ENCODE data around the gene NOP56. TPM values are rescaled to one million over a fixed set of nuclear protein-coding genes. Genes with fewer than 3 reads are reported as not detected.
A peak's percentile ranks its signal among the peaks of the same experiment; 100 is the strongest.

NOP56 gene
- total RNA-seq, 1 donor from 2014 or later = 103 TPM

DNA sequence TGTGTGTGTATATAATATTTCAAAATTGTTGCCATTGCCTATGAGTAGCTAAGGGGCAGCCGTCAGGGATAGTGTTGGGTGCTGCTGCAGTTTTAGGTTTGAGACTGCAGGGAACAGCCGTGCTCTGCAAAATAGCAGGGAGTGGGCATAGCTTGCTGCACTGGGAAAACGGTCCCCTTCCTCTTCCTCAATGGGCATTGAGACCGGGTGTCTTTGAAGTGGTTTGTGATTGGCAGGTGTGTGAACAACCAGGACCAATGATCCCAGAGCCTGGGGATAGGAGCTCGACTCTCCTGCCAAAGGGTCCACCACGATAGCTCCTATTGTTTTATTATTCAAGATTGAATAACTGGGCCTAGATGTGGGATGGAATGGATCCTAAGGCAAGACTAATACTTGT is 35.1 kb downstream of the NOP56 start:
- TF ChIP-seq, protein P1, sequence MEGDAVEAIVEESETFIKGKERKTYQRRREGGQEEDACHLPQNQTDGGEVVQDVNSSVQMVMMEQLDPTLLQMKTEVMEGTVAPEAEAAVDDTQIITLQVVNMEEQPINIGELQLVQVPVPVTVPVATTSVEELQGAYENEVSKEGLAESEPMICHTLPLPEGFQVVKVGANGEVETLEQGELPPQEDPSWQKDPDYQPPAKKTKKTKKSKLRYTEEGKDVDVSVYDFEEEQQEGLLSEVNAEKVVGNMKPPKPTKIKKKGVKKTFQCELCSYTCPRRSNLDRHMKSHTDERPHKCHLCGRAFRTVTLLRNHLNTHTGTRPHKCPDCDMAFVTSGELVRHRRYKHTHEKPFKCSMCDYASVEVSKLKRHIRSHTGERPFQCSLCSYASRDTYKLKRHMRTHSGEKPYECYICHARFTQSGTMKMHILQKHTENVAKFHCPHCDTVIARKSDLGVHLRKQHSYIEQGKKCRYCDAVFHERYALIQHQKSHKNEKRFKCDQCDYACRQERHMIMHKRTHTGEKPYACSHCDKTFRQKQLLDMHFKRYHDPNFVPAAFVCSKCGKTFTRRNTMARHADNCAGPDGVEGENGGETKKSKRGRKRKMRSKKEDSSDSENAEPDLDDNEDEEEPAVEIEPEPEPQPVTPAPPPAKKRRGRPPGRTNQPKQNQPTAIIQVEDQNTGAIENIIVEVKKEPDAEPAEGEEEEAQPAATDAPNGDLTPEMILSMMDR (IDR thresholded peaks at IDR 0.05) = no peak
- peaks cover 6% of the 10 kb centered on the region for H3K4me1 Mint-ChIP-seq (ENCODE audit: low read depth)
- no peak overlapping the region for H3K4me3 Mint-ChIP-seq (ENCODE audit: unreplicated experiment)
- H3K36me3 Mint-ChIP-seq (ENCODE audit: low read depth) = no peaks in the 10 kb centered on the region
- no peak for DNase-seq (ENCODE audit: low spot score)
- no peaks in the 10 kb centered on the region for H3K9me3 Mint-ChIP-seq (ENCODE audit: low read depth)
- no peak overlapping the region for H3K27ac Mint-ChIP-seq (ENCODE audit: unreplicated experiment)
- peaks cover 42% of the 10 kb centered on the region for H3K27me3 Mint-ChIP-seq (ENCODE audit: low read depth)

DNA sequence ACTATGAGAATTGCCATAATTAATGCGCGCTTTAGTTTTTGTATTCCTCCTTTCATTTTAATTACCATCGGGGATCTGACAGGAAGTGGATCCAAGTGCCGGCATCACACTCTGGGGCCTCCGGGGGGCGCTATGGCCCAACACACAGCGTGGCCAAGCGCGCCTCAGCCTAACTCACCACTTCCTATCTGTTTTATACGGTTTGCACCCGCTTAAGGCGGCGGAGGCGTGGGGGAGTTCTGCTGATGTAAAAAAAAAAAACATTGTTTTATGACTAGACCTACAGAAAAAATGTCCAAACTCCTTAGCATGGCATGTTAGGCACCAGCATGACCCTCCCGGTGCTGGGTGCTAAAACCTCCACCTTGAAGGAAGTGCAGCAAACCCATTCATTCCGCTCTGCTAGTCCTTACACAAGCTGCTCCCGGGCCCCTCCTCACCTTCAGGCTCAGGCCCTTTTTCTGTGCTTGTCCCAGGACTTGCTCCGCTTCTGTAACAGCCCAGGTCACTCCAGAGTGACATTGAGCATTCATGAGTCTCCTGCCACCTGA is 35.7 kb downstream of the NOP56 start:
- TF ChIP-seq, protein P1 (IDR thresholded peaks at IDR 0.05) = peak; percentile 81
- H3K4me1 Mint-ChIP-seq (ENCODE audit: low read depth) = peaks cover 6% of the 10 kb centered on the region
- no peaks in the 10 kb centered on the region for H3K9me3 Mint-ChIP-seq (ENCODE audit: low read depth)
- DNase-seq (ENCODE audit: low spot score) = peak; percentile 68
- no peaks in the 10 kb centered on the region for H3K36me3 Mint-ChIP-seq (ENCODE audit: low read depth)
- H3K4me3 Mint-ChIP-seq (ENCODE audit: unreplicated experiment) = no peak overlapping the region
- no peak overlapping the region for H3K27ac Mint-ChIP-seq (ENCODE audit: unreplicated experiment)
- H3K27me3 Mint-ChIP-seq (ENCODE audit: low read depth) = peaks cover 38% of the 10 kb centered on the region

DNA sequence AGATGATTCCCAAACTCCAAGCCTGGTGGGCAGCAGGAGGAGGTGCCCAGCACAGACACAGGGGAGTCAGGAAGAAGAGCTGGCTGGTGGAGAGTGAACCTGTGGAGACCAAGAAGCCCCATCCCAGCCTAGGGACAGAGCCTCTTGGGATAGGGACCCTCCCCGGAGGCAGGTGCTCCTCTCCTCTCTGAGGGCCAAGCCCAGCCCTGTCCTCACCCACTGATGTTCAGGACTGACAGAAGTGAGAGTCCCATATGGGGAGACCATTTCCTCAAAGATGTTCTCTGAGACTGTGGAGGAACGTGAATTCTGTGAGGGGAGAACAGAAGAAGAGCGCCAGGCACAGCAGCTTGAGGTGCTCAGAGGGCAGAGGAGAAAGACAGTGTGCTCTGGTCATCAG is 37.8 kb downstream of the NOP56 start:
- no peak overlapping the region for H3K4me3 Mint-ChIP-seq (ENCODE audit: unreplicated experiment)
- no peaks in the 10 kb centered on the region for H3K9me3 Mint-ChIP-seq (ENCODE audit: low read depth)
- TF ChIP-seq, protein P1 (IDR thresholded peaks at IDR 0.05) = no peak
- peak; percentile 24 for DNase-seq (ENCODE audit: low spot score)
- no peaks in the 10 kb centered on the region for H3K36me3 Mint-ChIP-seq (ENCODE audit: low read depth)
- H3K4me1 Mint-ChIP-seq (ENCODE audit: low read depth) = peaks cover 9% of the 10 kb centered on the region
- peaks cover 38% of the 10 kb centered on the region for H3K27me3 Mint-ChIP-seq (ENCODE audit: low read depth)
- no peak overlapping the region for H3K27ac Mint-ChIP-seq (ENCODE audit: unreplicated experiment)

DNA sequence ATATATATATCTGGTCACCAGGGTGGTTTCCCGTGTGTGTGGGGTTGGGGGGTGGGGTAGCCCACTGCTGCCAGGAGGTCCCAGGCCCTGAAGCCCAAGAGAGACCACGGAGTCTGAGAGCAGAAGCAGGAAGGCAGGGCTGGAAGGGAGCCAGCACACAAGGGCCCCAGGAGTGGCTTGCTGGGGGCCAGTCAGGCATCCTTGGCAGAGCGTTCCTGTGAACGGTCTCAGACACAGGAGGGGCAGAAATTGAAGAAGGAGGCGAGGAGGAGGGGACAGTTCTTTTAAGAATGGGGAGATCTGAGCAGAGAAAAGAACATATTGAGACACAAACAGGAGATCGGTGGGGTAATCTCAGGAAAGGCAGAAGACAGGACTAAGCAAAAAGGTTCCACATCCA is 38.3 kb downstream of the NOP56 start:
- Mint-ChIP-seq H3K9me3 (ENCODE audit: low read depth) (no peaks in the 10 kb centered on the region), H3K27me3 (ENCODE audit: low read depth) (peaks cover 37% of the 10 kb centered on the region), H3K4me1 (ENCODE audit: low read depth) (peaks cover 9% of the 10 kb centered on the region), H3K4me3 (ENCODE audit: unreplicated experiment) (no peak overlapping the region), H3K27ac (ENCODE audit: unreplicated experiment) (no peak overlapping the region), H3K36me3 (ENCODE audit: low read depth) (no peaks in the 10 kb centered on the region)
- TF ChIP-seq, protein P1 (IDR thresholded peaks at IDR 0.05) = no peak
- DNase-seq (ENCODE audit: low spot score) = peak; percentile 75

DNA sequence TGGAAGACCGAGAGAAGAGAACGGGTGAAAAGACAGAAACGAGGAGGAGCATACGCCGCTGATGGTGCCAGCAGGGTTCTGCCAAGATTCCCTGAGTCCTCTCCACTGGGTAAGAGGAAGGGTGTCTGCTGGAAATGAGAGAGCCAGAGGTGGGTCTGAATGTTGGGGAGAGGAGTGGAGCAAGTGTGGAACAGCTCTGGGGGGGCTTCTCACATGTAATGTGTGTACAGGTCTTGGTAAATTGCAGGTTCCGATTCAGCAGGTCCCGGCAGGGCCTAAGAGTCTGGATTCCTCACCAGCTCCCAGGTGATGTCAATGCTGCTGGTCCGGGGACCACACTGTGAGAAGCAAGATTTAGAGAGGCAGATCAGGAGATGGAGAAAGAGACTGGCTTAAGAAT is 38.7 kb downstream of the NOP56 start:
- Mint-ChIP-seq H3K36me3 (ENCODE audit: low read depth) (no peaks in the 10 kb centered on the region), H3K27ac (ENCODE audit: unreplicated experiment) (no peak overlapping the region), H3K27me3 (ENCODE audit: low read depth) (peaks cover 37% of the 10 kb centered on the region), H3K4me1 (ENCODE audit: low read depth) (peaks cover 9% of the 10 kb centered on the region), H3K4me3 (ENCODE audit: unreplicated experiment) (peak overlapping the region; percentile 74), H3K9me3 (ENCODE audit: low read depth) (no peaks in the 10 kb centered on the region)
- TF ChIP-seq, protein P1 (IDR thresholded peaks at IDR 0.05) = no peak
- DNase-seq (ENCODE audit: low spot score) = peak; percentile 28
